Vagina (tissue), 2 donors: ENCODE data around the gene SLC19A1.

Experiments
- CTCF ChIP-seq, 3 experiments: fragments of 450-650 bp in 2 of 3; fragments of 200-600 bp in 1 of 3; sonication (generic) in 1 of 3; IDR thresholded peaks; one replicate each; pipeline ENCODE4 v1.5.1; 2017 to 2019; ENCODE audit warnings: antibody characterized with exemption in 3 of 3, mild to moderate bottlenecking in 2 of 3, moderate library complexity in 2 of 3
- POLR2AphosphoS5 ChIP-seq, 2 donors: sonication (generic); formaldehyde crosslinking; IDR thresholded peaks; one replicate each; pipeline ENCODE4 v1.9.0; 2017; ENCODE audit warnings: antibody characterized with exemption in 2 of 2, mild to moderate bottlenecking in 2 of 2, low read depth in 1 of 2; ENCODE audit not compliant: insufficient read depth in 1 of 2

- TF ChIP-seq CTCF (IDR thresholded peaks at IDR 0.05) (no peak), POLR2AphosphoS5 (IDR thresholded peaks at IDR 0.05; ENCODE audit: insufficient read depth in 1 of 2, low read depth in 1 of 2) (peak in 1 of 2 donors; percentile 16)
These were observed 59.1 kb downstream of the SLC19A1 start for GRCh38 chr21:45482899-45483821.
